ENCODE measurements around the gene STRN.
"Not testable (repeated sequence)": the region's sequence is repeated elsewhere in the genome, so short reads cannot be mapped to it uniquely, and the experiment has no call there.

STRN gene

GRCh38 chr2:36839976-36840617, 126.2 kb downstream of the STRN start:
- no peak for DNase-seq (ENCODE audit: low read depth)

GRCh38 chr2:36834731-36835524, 131.4 kb downstream of the STRN start:
- no peak for DNase-seq (ENCODE audit: low read depth)

- DNase-seq (ENCODE audit: low read depth) = no peak
These were observed 132.1 kb downstream of the STRN start for GRCh38 chr2:36834203-36834602.

GRCh38 chr2:36831185-36831584, 135.2 kb downstream of the STRN start:
- DNase-seq (ENCODE audit: low read depth) = no peak

GRCh38 chr2:36824683-36825082, 141.7 kb downstream of the STRN start:
- not testable (repeated sequence) for DNase-seq (ENCODE audit: low read depth)

- DNase-seq (ENCODE audit: low read depth) = no peak
These were observed 142.1 kb downstream of the STRN start for GRCh38 chr2:36824273-36824672.

- DNase-seq (ENCODE audit: low read depth) = no peak
These were observed 142.5 kb downstream of the STRN start for GRCh38 chr2:36823862-36824261.

- no peak for DNase-seq (ENCODE audit: low read depth)
These were observed 145.3 kb downstream of the STRN start for GRCh38 chr2:36820942-36821605.

GRCh38 chr2:36819095-36819711, 147.1 kb downstream of the STRN start:
- no peak for DNase-seq (ENCODE audit: low read depth)

GRCh38 chr2:36818542-36818941, 147.8 kb downstream of the STRN start:
- no peak for DNase-seq (ENCODE audit: low read depth)

- no peak for DNase-seq (ENCODE audit: low read depth)
These were observed 154.1 kb downstream of the STRN start for GRCh38 chr2:36812196-36812595.

- DNase-seq (ENCODE audit: low read depth) = no peak
These were observed 155.3 kb downstream of the STRN start for GRCh38 chr2:36811071-36811470.

- DNase-seq (ENCODE audit: low read depth) = no peak
These were observed 157.3 kb downstream of the STRN start for GRCh38 chr2:36809069-36809445.

- DNase-seq (ENCODE audit: low read depth) = no peak
These were observed 157.8 kb downstream of the STRN start for GRCh38 chr2:36808386-36809068.

GRCh38 chr2:36807223-36807886, 159.0 kb downstream of the STRN start:
- no peak for DNase-seq (ENCODE audit: low read depth)

- DNase-seq (ENCODE audit: low read depth) = no peak
These were observed 160.6 kb downstream of the STRN start for GRCh38 chr2:36805635-36806224.

GRCh38 chr2:36802952-36803351, 163.4 kb downstream of the STRN start:
- no peak for DNase-seq (ENCODE audit: low read depth)

- no peak for DNase-seq (ENCODE audit: low read depth)
These were observed 165.2 kb downstream of the STRN start for GRCh38 chr2:36801088-36801487.

GRCh38 chr2:36800381-36800780, 166.0 kb downstream of the STRN start:
- DNase-seq (ENCODE audit: low read depth) = no peak

GRCh38 chr2:36798724-36799123, 167.6 kb downstream of the STRN start:
- no peak for DNase-seq (ENCODE audit: low read depth)

All from GM04504 (cell line).